GM21390 (cell line): ENCODE data around the gene CCDC102B.
"Not testable (repeated sequence)": the region's sequence is repeated elsewhere in the genome, so short reads cannot be mapped to it uniquely, and the experiment has no call there.

ENCODE experiments used
- ATAC-seq: cut with Tn5 transposase; IDR thresholded peaks from one replicate; pipeline ENCODE4 v1.9.1; 2021; ENCODE audit not compliant: unreplicated experiment

CCDC102B gene

DNA sequence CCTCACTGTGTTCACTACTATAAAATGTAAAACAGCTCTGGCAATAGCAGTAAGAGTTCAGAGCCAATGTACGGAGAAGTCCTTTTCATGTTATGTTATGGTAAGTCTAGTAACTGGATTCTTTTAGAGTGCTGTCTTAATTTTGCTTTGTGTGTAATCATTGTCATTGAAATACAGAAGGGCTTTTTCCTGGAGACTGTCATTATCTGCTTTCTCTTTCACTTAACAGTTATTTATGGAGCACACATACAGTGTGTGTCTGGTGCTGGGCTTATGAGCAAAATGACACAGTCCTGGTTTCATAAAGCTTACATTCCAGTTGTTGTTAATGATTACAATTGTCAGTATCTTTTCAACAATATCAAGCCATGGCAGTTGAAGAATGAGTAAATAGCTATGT, 95.5 kb downstream of the CCDC102B start:
- ATAC-seq, result peak; percentile 52

DNA sequence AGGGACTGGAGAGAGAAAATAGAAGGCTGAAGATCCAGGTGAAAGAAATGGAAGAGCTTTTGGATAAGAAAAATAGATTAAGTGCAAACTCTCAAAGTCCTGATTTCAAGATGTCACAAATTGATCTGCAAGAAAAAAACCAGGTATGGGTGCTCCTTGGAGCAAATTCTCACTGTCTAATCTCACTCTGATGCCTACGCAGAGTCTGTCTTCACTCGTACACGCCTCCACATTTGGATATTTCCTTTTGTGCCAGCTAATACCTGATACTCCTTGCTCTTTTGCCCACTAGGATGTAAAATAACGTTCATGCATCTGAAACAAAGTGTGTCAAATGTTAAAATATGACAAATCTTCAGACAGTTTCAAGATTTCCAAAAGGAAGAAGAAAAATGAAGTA, 99.4 kb downstream of the CCDC102B start:
- ATAC-seq, result no peak

GRCh38 chr18:68909579-68909978, 111.7 kb downstream of the CCDC102B start:
- no peak for ATAC-seq

DNA sequence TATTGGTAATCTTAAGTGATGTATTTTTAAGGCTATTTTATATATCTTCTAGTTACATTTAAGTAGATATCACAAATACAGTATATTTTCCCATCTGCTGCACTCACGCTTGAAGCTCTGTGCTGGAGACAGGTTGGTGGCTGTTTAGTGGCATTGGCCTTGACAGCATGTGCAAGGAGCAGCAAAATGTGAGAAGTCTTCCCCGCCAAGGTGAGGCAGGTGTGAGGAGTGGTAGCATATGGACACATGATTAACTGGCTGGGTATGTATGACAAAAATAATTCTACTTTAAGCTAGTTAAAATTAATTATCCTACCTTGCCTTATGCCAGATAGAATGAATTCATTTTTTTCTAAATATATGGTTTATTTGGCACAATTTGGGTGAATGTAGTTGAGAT, 117.2 kb downstream of the CCDC102B start:
- ATAC-seq, result no peak

DNA sequence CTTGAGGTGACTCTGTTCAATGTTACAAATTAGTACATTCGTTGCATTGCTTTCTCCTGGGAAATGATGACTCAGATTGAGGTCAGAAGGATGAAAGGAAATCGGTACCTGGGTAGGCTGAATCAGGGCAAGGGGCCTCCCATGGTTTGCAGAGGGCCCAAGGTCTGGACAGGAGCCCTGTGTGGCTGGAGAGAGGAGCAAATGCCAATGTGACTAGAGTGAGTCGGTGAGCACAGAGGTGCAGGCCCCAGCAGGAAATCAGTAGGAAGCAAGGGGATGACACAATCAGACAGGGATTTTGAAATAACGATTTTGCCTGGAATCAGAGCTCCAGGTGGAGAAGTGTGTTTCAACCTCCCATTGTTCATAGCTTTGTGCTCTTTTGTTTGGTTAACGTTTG, 118.9 kb downstream of the CCDC102B start:
- ATAC-seq, result no peak

- no peak for ATAC-seq
Observed at GRCh38 chr18:68918216-68918615, 120.3 kb downstream of the CCDC102B start.

- no peak for ATAC-seq
Observed at GRCh38 chr18:68919900-68920299, 122.0 kb downstream of the CCDC102B start.

- no peak for ATAC-seq
Observed at GRCh38 chr18:68922392-68922791, 124.5 kb downstream of the CCDC102B start.

GRCh38 chr18:68925268-68925667, 127.4 kb downstream of the CCDC102B start:
- ATAC-seq, result peak; percentile 92

- no peak for ATAC-seq
Observed at GRCh38 chr18:68928762-68929675, 131.1 kb downstream of the CCDC102B start.

DNA sequence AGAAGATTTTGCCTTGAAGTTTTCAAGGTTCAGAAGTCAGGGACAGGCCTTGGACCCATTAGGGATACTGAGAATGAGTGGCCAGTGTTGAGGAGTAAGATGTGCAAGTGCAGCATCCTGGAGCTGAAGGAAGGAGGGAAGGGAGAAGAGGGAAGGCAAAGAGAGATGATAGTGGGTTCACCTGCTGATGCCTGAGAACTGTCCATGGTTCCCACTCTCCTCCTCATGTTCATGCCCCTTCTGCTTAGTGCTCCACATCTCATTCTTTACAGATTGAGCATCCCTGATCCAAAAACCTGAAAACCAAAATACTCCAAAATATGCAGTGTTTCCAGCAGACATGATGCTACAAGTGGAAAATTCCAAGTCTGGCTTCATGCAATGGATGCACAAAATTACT, 137.8 kb downstream of the CCDC102B start:
- ATAC-seq, result no peak

DNA sequence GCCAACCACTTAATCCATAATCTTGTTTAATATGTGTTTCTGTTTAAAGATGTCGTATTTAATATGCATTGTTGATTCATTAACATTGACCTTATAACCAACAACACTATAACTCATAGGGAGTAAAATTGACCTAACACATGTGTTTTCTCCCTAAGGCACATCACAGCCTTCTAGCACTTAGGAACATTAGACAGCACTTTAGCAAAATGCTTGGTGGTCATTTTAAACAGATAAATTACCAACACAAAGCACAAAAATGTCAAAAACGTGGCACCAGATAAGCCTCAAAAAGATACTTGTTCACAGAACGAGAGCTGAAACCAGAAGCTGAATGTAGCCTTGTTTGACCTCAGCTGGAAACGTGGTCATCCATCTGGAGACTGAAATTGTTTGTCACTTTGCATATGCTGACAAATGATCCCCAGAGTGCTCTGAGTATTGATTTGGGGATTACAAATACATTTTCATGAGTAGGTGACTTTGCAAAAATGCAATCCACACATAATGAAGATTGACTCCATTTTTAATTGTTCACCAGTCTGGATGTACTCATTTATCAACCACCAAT, 139.2 kb downstream of the CCDC102B start:
- no peak for ATAC-seq

GRCh38 chr18:68940039-68940438, 142.2 kb downstream of the CCDC102B start:
- no peak for ATAC-seq

DNA sequence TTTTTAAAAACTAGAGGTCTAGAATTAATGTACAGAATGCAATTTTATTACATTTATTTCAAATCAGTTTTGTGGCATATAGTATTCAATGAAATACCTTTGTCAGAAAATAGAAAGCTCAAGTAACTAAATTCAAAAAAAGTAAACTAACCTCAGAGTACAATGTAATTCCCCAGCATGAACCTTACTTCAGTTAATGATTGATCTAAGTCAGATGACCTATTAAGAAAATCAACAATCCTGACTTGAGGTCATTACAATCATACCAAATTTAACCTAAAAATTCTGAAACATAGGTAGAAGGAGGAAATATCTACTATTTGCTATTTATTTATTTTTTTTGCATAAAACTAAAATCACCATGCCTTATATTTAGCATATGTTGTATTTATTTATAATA, 142.9 kb downstream of the CCDC102B start:
- ATAC-seq, result no peak

DNA sequence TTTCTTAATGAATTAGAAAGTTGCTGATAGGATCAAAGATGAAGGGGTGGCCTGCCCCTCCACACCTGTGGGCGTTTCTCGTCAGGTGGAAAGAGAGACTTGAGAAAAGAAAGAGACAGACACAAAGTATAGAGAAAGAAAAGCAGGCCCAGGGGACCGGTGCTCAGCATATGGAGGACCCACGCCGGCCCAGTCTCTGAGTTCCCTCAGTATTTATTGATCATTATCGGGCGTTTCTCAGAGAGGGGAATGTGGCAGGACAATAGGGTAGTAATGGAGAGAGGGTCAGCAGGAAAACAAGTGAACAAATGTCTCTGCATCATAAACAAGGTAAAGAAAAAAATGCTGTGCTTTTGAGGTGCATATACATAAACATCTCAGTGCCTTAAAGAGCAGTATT, 144.3 kb downstream of the CCDC102B start:
- no peak for ATAC-seq

DNA sequence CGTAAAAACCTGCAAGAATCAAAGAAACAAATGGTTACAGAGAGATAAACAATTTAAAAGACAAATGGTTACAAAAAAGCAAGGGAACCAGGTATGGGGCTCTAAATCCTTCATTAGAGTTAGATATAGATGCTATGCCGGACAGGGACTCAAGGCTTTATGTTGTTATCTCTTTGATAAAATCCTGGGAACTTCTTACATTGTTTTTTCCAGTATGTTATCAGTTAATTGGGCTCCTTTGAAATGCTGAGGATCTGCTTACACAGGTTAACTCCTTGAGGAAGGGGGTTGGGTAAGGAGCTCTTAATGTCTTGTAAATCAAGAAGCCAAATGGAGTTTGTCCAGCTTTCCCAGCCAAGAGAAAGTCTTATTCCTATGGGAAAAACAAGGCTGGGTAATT, 146.0 kb downstream of the CCDC102B start:
- not testable (repeated sequence) for ATAC-seq

DNA sequence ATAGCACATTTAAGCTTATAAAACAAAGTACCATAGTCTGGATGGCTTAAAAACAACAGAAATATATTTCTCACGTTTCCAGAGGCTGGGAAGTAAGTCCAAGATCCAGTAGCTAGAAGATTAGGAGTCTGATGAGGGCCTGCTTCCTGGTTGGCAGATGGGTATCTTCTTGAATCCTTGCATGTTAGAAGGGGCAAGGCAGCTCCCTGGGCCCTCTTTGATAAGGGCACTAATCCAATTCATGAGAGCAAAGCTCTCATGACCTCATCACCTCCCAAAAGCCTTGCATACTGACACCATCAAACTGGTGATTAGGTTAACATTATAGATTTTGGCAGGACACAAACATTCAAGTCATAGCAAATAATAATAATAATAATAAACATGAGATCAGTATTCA, 146.4 kb downstream of the CCDC102B start:
- ATAC-seq, result no peak

DNA sequence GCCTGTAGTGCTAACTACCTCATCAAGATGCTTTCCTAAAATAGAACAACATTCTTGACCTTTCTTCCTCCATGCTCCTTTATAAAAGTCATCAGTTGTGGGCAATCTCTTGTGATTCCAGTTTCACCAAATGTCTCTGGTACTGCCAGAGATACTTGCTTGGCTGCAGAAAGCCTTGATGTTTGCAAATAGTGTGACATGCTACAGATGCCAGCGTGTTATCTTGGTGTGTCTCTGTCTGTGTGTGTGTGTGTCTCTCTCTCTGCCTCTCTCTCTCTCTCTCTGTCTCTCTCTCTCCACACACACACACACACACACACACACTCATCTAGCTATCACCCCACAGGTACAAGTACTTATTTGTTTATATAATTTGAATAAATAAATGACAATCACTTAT, 146.9 kb downstream of the CCDC102B start:
- no peak for ATAC-seq

- no peak for ATAC-seq
Observed at GRCh38 chr18:68948622-68949021, 150.7 kb downstream of the CCDC102B start.

GRCh38 chr18:68954738-68955137, 156.9 kb downstream of the CCDC102B start:
- no peak for ATAC-seq

DNA sequence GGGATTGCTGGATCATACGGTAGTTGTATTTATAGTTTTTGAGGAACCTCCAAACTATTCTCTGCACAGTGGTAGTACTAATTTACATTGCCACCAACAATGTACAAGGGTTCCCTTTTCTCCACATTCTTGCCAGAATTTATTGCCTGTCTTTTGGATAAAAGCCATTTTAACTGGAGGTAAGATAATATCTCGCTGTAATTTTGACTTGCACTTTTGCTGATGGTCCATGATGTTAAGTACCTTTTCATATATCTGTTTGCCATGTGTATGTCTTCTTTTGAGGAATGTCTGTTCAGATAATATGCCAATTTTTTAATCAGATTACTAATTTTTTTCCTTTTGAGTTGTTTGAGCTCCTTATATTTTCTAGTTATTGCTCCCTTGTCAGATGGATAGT, 158.8 kb downstream of the CCDC102B start:
- no peak for ATAC-seq

DNA sequence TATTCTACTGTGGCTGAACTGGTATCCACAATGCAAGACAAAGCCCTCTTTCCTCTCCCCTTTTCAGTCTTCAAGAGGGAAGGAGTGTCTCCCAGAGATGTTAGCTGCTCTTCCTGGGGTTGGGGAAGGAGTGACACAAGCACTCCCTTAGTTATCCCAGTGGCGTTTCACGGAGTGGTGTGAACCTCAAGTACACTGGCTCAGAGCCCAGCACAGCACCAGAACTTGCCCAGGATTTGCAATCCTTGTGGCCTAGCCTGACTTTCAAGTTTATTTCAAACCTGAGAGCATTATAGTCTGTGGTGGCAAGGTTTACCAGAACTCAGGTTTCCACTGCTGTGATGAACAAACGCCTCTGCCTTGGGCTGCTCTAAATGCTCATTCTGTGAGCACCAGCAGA, 162.5 kb downstream of the CCDC102B start:
- ATAC-seq, result no peak

GRCh38 chr18:68962623-68963022, 164.7 kb downstream of the CCDC102B start:
- no peak for ATAC-seq
